Neural cell (in vitro differentiated cells): ENCODE results near the gene NECTIN2. TPM values are rescaled to one million over a fixed set of nuclear protein-coding genes. Genes with fewer than 3 reads are reported as not detected.

ENCODE experiments used
- H2AFZ ChIP-seq: fragments of 200-600, 300-800 bp; sonication (generic), shearing (Covaris generic); 2 replicates; pipeline ENCODE4 v1.6.0; 2014; ENCODE audit warnings: low read depth, mild to moderate bottlenecking, antibody characterized with exemption, low read length, moderate library complexity
- H3F3A ChIP-seq: fragments of 200-600 bp; shearing (Covaris generic); 2 replicates; pipeline ENCODE4 v1.6.1; 2016; ENCODE audit warnings: mild to moderate bottlenecking, moderate library complexity, mixed read lengths, antibody characterized with exemption, low read length; ENCODE audit not compliant: insufficient read depth, poor library complexity, severe bottlenecking
- H3K27ac ChIP-seq: fragments of 200-600, 300-800 bp; sonication (generic), shearing (Covaris generic); 2 replicates; pipeline ENCODE4 v1.5.1; 2014; ENCODE audit warnings: mild to moderate bottlenecking, low read length, moderate library complexity
- H3K27me3 ChIP-seq: fragments of 300-800, 200-600 bp; sonication (generic), shearing (Covaris generic); 2 replicates; pipeline ENCODE4 v1.6.0; 2014; ENCODE audit warnings: mild to moderate bottlenecking, low read depth, low read length, moderate library complexity; ENCODE audit not compliant: insufficient read depth
- H3K36me3 ChIP-seq: fragments of 300-800, 200-600 bp; sonication (generic), shearing (Covaris generic); 2 replicates; pipeline ENCODE4 v1.5.1; 2014; ENCODE audit warnings: mild to moderate bottlenecking, antibody characterized with exemption, low read length, moderate library complexity; ENCODE audit not compliant: insufficient read depth
- H3K4me2 ChIP-seq: fragments of 300-800, 200-600 bp; sonication (generic), shearing (Covaris generic); 2 replicates; pipeline ENCODE4 v1.6.0; 2014; ENCODE audit warnings: mild to moderate bottlenecking, low read length
- H3K4me3 ChIP-seq: fragments of 300-800, 200-600 bp; sonication (generic), shearing (Covaris generic); 2 replicates; pipeline ENCODE4 v1.5.1; 2014; ENCODE audit warnings: mild to moderate bottlenecking, low read length, moderate library complexity
- H3K79me2 ChIP-seq: fragments of 200-600 bp; shearing (Covaris generic); replicated peaks from 2 replicates; pipeline ENCODE4 v1.6.0; 2014; ENCODE audit warnings: mild to moderate bottlenecking, low read length, moderate library complexity; ENCODE audit not compliant: insufficient read depth
- H3K9ac ChIP-seq: fragments of 300-800, 200-600 bp; sonication (generic), shearing (Covaris generic); 2 replicates; pipeline ENCODE4 v1.6.1; 2016; ENCODE audit warnings: mild to moderate bottlenecking, low read length, mixed read lengths
- H3K9me2 ChIP-seq: fragments of 200-600 bp; shearing (Covaris generic); 2 replicates; pipeline ENCODE4 v1.6.1; 2016; ENCODE audit warnings: mild to moderate bottlenecking, low read length, mixed read lengths; ENCODE audit not compliant: insufficient read depth
- H3K9me3 ChIP-seq: fragments of 200-600, 300-800 bp; sonication (generic), shearing (Covaris generic); 2 replicates; pipeline ENCODE4 v1.6.1; 2016; ENCODE audit warnings: mild to moderate bottlenecking, mixed run types, low read length, moderate library complexity, mixed read lengths
- H4K20me1 ChIP-seq: fragments of 200-600 bp; shearing (Covaris generic); 2 replicates; pipeline ENCODE4 v1.6.1; 2016; ENCODE audit warnings: mild to moderate bottlenecking, mixed run types; ENCODE audit not compliant: insufficient read depth
- EP300 ChIP-seq: fragments of 450-650 bp; conservative IDR thresholded peaks from 2 replicates; pipeline ENCODE4 v1.6.1; 2014; ENCODE audit warnings: antibody characterized with exemption, mild to moderate bottlenecking, moderate library complexity; ENCODE audit not compliant: poor library complexity, severe bottlenecking
- EZH2 ChIP-seq: fragments of 200-600, 300-800 bp; shearing (Covaris generic), sonication (generic); IDR thresholded peaks from 2 replicates; pipeline ENCODE4 v1.6.1; 2014; ENCODE audit warnings: antibody characterized with exemption, low read length, borderline replicate concordance, mild to moderate bottlenecking; ENCODE audit not compliant: insufficient read depth, poor library complexity, severe bottlenecking
- MXI1 ChIP-seq: fragments of 450-650 bp; conservative IDR thresholded peaks from 2 replicates; pipeline ENCODE4 v1.6.1; 2014; ENCODE audit warnings: antibody characterized with exemption, mild to moderate bottlenecking; ENCODE audit not compliant: poor library complexity, severe bottlenecking
- POLR2AphosphoS5 ChIP-seq: IDR thresholded peaks from 2 replicates; pipeline ENCODE4 v1.6.1; 2012
- RAD21 ChIP-seq: fragments of 450-650 bp; conservative IDR thresholded peaks from 2 replicates; pipeline ENCODE4 v1.6.1; 2014; ENCODE audit warnings: antibody characterized with exemption, mild to moderate bottlenecking, moderate library complexity
- SMC3 ChIP-seq: fragments of 450-650 bp; conservative IDR thresholded peaks from 2 replicates; pipeline ENCODE4 v1.6.1; 2014; ENCODE audit warnings: antibody characterized with exemption, mild to moderate bottlenecking, moderate library complexity; ENCODE audit not compliant: poor library complexity
- TAF1 ChIP-seq: IDR thresholded peaks from 2 replicates; pipeline ENCODE4 v1.6.1; 2012; ENCODE audit warnings: low read depth
- polyA plus RNA-seq: library from polyadenylated mRNA; depleted of rRNA; stranded (reverse); fragments of >200 nt; gene quantifications from 2 replicates; pipeline ENCODE4 v1.2.3, GENCODE V29; 2014
- TF ChIP-seq, protein P1 (sequence below): IDR thresholded peaks from 2 replicates; pipeline ENCODE4 v1.6.1; 2012; ENCODE audit warnings: borderline replicate concordance
- TF ChIP-seq, protein P2 (sequence below): fragments of 450-650 bp; IDR thresholded peaks from 2 replicates; pipeline ENCODE4 v1.5.1; 2014; ENCODE audit warnings: antibody characterized with exemption, mild to moderate bottlenecking, moderate library complexity; ENCODE audit not compliant: poor library complexity, severe bottlenecking

The NECTIN2 gene
- polyA plus RNA-seq, 1 donor from 2014 or later = 33.2 TPM

DNA sequence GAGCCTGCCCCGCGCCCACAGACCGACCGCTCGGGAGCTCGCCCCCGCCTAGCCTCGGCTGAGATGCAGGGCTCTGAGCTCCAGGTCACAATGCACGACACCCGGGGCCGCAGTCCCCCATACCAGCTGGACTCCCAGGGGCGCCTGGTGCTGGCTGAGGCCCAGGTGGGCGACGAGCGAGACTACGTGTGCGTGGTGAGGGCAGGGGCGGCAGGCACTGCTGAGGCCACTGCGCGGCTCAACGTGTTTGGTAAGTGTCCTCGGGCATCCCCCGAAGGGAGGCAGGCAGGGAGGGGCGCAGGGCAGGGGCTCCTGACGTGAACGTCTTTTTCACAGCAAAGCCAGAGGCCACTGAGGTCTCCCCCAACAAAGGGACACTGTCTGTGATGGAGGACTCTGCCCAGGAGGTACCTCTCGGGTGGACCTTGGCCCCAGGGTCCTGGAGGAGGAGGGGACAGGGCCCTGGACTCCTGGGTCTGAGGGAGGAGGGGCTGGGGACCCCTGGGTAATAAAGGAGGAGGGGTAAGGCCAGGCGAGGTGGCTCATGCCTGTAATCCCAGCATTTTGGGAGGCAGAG is 33.9 kb upstream of the NECTIN2 start:
- Histone ChIP-seq H4K20me1 (no peaks in the 10 kb centered on the region), H2AFZ (no peak overlapping the region), H3K4me2 (no peak overlapping the region), H3K27me3 (peaks cover 7% of the 10 kb centered on the region), H3K9me3 (no peaks in the 10 kb centered on the region), H3K4me3 (no peak overlapping the region), H3K79me2 (no peaks in the 10 kb centered on the region), H3K36me3 (no peaks in the 10 kb centered on the region), H3K9me2 (no peaks in the 10 kb centered on the region), H3K9ac (no peak overlapping the region), H3K27ac (no peak overlapping the region), H3F3A (no peaks in the 10 kb centered on the region)
- TF ChIP-seq EZH2 (no peak), TAF1 (no peak), SMC3 (no peak), RAD21 (no peak), MXI1 (no peak), EP300 (no peak), POLR2AphosphoS5 (no peak)
- TF ChIP-seq, protein P1, sequence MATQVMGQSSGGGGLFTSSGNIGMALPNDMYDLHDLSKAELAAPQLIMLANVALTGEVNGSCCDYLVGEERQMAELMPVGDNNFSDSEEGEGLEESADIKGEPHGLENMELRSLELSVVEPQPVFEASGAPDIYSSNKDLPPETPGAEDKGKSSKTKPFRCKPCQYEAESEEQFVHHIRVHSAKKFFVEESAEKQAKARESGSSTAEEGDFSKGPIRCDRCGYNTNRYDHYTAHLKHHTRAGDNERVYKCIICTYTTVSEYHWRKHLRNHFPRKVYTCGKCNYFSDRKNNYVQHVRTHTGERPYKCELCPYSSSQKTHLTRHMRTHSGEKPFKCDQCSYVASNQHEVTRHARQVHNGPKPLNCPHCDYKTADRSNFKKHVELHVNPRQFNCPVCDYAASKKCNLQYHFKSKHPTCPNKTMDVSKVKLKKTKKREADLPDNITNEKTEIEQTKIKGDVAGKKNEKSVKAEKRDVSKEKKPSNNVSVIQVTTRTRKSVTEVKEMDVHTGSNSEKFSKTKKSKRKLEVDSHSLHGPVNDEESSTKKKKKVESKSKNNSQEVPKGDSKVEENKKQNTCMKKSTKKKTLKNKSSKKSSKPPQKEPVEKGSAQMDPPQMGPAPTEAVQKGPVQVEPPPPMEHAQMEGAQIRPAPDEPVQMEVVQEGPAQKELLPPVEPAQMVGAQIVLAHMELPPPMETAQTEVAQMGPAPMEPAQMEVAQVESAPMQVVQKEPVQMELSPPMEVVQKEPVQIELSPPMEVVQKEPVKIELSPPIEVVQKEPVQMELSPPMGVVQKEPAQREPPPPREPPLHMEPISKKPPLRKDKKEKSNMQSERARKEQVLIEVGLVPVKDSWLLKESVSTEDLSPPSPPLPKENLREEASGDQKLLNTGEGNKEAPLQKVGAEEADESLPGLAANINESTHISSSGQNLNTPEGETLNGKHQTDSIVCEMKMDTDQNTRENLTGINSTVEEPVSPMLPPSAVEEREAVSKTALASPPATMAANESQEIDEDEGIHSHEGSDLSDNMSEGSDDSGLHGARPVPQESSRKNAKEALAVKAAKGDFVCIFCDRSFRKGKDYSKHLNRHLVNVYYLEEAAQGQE = no peak
- TF ChIP-seq, protein P2, sequence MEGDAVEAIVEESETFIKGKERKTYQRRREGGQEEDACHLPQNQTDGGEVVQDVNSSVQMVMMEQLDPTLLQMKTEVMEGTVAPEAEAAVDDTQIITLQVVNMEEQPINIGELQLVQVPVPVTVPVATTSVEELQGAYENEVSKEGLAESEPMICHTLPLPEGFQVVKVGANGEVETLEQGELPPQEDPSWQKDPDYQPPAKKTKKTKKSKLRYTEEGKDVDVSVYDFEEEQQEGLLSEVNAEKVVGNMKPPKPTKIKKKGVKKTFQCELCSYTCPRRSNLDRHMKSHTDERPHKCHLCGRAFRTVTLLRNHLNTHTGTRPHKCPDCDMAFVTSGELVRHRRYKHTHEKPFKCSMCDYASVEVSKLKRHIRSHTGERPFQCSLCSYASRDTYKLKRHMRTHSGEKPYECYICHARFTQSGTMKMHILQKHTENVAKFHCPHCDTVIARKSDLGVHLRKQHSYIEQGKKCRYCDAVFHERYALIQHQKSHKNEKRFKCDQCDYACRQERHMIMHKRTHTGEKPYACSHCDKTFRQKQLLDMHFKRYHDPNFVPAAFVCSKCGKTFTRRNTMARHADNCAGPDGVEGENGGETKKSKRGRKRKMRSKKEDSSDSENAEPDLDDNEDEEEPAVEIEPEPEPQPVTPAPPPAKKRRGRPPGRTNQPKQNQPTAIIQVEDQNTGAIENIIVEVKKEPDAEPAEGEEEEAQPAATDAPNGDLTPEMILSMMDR = no peak

DNA sequence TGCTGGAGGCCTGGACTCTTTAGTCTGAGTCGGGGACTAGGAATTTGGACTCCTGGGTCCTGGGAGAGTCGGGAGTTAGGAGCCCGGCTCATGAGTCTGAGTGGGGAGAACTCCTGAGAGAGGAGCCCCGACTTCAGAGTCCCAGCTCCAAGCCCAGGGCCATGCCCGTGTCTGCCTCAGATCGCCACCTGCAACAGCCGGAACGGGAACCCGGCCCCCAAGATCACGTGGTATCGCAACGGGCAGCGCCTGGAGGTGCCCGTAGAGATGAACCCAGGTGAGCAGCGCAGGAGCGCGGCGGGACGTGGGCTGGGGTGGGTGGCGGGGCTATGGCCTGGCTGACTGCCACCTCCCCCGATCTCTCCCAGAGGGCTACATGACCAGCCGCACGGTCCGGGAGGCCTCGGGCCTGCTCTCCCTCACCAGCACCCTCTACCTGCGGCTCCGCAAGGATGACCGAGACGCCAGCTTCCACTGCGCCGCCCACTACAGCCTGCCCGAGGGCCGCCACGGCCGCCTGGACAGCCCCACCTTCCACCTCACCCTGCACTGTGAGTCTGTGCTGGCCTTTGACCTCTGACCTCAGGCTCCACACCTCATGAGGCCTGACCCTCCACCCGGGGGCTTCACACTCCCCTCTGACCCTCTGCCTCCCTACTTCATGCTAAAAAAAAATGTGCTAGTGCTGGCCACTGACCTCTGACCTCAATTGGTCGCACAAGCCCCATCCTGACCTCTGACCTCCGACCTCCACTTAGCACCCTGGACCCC is 32.8 kb upstream of the NECTIN2 start:
- no peak overlapping the region for H3K4me2 ChIP-seq
- H3K79me2 ChIP-seq = no peaks in the 10 kb centered on the region
- H4K20me1 ChIP-seq = no peaks in the 10 kb centered on the region
- no peak overlapping the region for H2AFZ ChIP-seq
- H3K36me3 ChIP-seq = no peaks in the 10 kb centered on the region
- no peak overlapping the region for H3K27ac ChIP-seq
- H3K9me3 ChIP-seq = no peaks in the 10 kb centered on the region
- H3K27me3 ChIP-seq = peaks cover 7% of the 10 kb centered on the region
- TF ChIP-seq MXI1 (no peak), TAF1 (no peak), EP300 (no peak), POLR2AphosphoS5 (no peak), EZH2 (no peak), SMC3 (no peak), RAD21 (no peak)
- no peak overlapping the region for H3K4me3 ChIP-seq
- no peak overlapping the region for H3K9ac ChIP-seq
- no peaks in the 10 kb centered on the region for H3K9me2 ChIP-seq
- H3F3A ChIP-seq = no peaks in the 10 kb centered on the region
